Neutrophil (primary cell): ENCODE measurements around the gene PHF14.

ENCODE experiments used
- H3K27ac ChIP-seq: fragments of 200-600 bp; sonication (generic); 2 replicates; pipeline ENCODE4 v1.5.1; 2016; ENCODE audit warnings: mild to moderate bottlenecking, moderate library complexity
- H3K27me3 ChIP-seq: fragments of 200-600 bp; sonication (generic); 2 replicates; pipeline ENCODE4 v1.6.0; 2016; ENCODE audit warnings: mild to moderate bottlenecking
- H3K36me3 ChIP-seq: fragments of 200-600 bp; sonication (generic); 2 replicates; pipeline ENCODE4 v1.5.1; 2017
- H3K4me1 ChIP-seq, 2 experiments: fragments of 200-600 bp in 1 of 2; sonication (generic) in 1 of 2; 1 replicate in 1 of 2; 2 replicates in 1 of 2; pipeline versions ENCODE4 v1.5.1 to v1.6.1; 2013 to 2016; ENCODE audit warnings: low read depth in 1 of 2, low read length in 1 of 2, mild to moderate bottlenecking in 1 of 2, moderate library complexity in 1 of 2; ENCODE audit not compliant: control insufficient read depth in 1 of 2, insufficient read depth in 1 of 2
- H3K4me3 ChIP-seq, 2 experiments: fragments of 200-600 bp in 1 of 2; sonication (generic) in 1 of 2; 1 replicate in 1 of 2; 2 replicates in 1 of 2; pipeline ENCODE4 v1.5.1; 2013 to 2016; ENCODE audit warnings: low read depth in 1 of 2, low read length in 1 of 2, mild to moderate bottlenecking in 1 of 2, moderate library complexity in 1 of 2
- H3K9me3 ChIP-seq: fragments of 200-600 bp; sonication (generic); 2 replicates; pipeline ENCODE4 v1.5.1; 2016
- CTCF ChIP-seq: fragments of 200-600 bp; sonication (generic); IDR thresholded peaks from 2 replicates; pipeline ENCODE4 v1.5.1; 2016; ENCODE audit warnings: antibody characterized with exemption

PHF14 gene

GRCh38 chr7:11133436-11133959, 159.8 kb downstream of the PHF14 start:
- no peaks in the 10 kb centered on the region for H3K27me3 ChIP-seq
- no peaks in the 10 kb centered on the region for H3K36me3 ChIP-seq
- no peaks in the 10 kb centered on the region for H3K4me1 ChIP-seq
- H3K27ac ChIP-seq: no peak overlapping the region
- no peak for TF ChIP-seq CTCF
- H3K9me3 ChIP-seq: no peaks in the 10 kb centered on the region
- H3K4me3 ChIP-seq: no peak overlapping the region

- Histone ChIP-seq H3K36me3 (no peaks in the 10 kb centered on the region), H3K9me3 (no peaks in the 10 kb centered on the region), H3K27ac (no peak overlapping the region), H3K4me3 (no peak overlapping the region), H3K4me1 (no peaks in the 10 kb centered on the region), H3K27me3 (no peaks in the 10 kb centered on the region)
- TF ChIP-seq CTCF: no peak
Measured at GRCh38 chr7:11135573-11135972, 161.9 kb downstream of the PHF14 start.

DNA sequence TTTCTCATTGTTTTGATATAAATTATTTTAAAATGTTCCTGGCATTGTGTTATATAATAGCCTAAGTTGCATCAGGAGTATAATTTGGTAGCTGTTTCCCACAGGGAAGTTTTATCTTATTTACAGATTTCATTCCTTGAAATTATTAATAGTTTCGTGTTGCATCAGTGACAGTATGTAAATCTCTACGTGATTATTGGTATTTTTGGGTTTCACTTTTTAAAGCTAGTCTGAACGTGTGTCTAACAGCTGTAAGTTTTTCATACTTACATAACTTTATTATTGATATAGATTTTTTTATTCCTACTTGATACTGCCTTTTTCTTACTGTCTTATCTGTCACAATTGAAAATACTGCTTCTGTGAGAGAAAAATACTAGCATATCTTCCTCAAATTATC, 167.9 kb downstream of the PHF14 start:
- no peaks in the 10 kb centered on the region for H3K4me1 ChIP-seq
- no peaks in the 10 kb centered on the region for H3K9me3 ChIP-seq
- H3K36me3 ChIP-seq: no peaks in the 10 kb centered on the region
- no peak overlapping the region for H3K4me3 ChIP-seq
- TF ChIP-seq CTCF: no peak
- H3K27ac ChIP-seq: no peak overlapping the region
- no peaks in the 10 kb centered on the region for H3K27me3 ChIP-seq

- Histone ChIP-seq H3K27ac (no peak overlapping the region), H3K4me3 (no peak overlapping the region), H3K9me3 (no peaks in the 10 kb centered on the region), H3K4me1 (no peaks in the 10 kb centered on the region), H3K27me3 (no peaks in the 10 kb centered on the region), H3K36me3 (no peaks in the 10 kb centered on the region)
- no peak for TF ChIP-seq CTCF
Measured at GRCh38 chr7:11153694-11154093, 180.0 kb downstream of the PHF14 start.

- no peak overlapping the region for H3K27ac ChIP-seq
- TF ChIP-seq CTCF: no peak
- H3K36me3 ChIP-seq: no peaks in the 10 kb centered on the region
- no peaks in the 10 kb centered on the region for H3K9me3 ChIP-seq
- no peaks in the 10 kb centered on the region for H3K27me3 ChIP-seq
- no peak overlapping the region for H3K4me3 ChIP-seq
- no peaks in the 10 kb centered on the region for H3K4me1 ChIP-seq
Measured at GRCh38 chr7:11155883-11156282, 182.2 kb downstream of the PHF14 start.

DNA sequence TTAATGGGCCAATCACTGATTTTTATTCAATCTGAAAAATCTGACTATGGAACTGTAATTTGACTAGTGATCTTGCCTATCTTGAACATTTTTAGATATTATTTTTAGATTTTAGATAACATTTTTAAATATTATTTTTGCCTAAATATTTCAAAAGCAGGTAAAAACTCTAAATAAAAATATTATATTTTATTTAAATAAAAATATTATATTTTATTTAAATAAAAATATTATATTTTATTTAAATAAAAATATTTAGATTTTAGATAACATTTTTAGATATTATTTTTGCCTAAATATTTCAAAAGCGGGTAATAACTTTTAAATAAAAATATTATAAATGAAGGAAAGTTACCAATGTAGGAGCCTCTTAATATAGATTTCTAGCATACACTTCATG, 187.8 kb downstream of the PHF14 start:
- Histone ChIP-seq H3K9me3 (no peaks in the 10 kb centered on the region), H3K36me3 (no peaks in the 10 kb centered on the region), H3K4me3 (no peak overlapping the region), H3K27me3 (no peaks in the 10 kb centered on the region), H3K27ac (no peak overlapping the region), H3K4me1 (no peaks in the 10 kb centered on the region)
- no peak for TF ChIP-seq CTCF
